HEK293T (cell line): ENCODE data around the gene KAT6B.

Source experiments
- BHLHE40 ChIP-seq: fragments of 450-650 bp; IDR thresholded peaks from 2 replicates; pipeline ENCODE4 v1.6.1; 2016; ENCODE audit warnings: mild to moderate bottlenecking, moderate library complexity, borderline replicate concordance
- ELF4 ChIP-seq: fragments of 450-650 bp; IDR thresholded peaks from 2 replicates; pipeline ENCODE4 v1.6.1; 2017; ENCODE audit warnings: antibody characterized with exemption
- FOXA1 ChIP-seq: fragments of 450-650 bp; IDR thresholded peaks from 2 replicates; pipeline ENCODE4 v1.6.1; 2016; ENCODE audit warnings: mild to moderate bottlenecking
- FOXK2 ChIP-seq: fragments of 450-650 bp; IDR thresholded peaks from 2 replicates; pipeline ENCODE4 v1.6.1; 2016; ENCODE audit warnings: mild to moderate bottlenecking
- FOXM1 ChIP-seq: fragments of 450-650 bp; IDR thresholded peaks from 2 replicates; pipeline ENCODE4 v1.6.1; 2017; ENCODE audit warnings: mild to moderate bottlenecking, borderline replicate concordance
- HDGF ChIP-seq: fragments of 450-650 bp; IDR thresholded peaks from 2 replicates; pipeline ENCODE4 v1.6.1; 2017; ENCODE audit warnings: antibody characterized with exemption, borderline replicate concordance
- NFRKB ChIP-seq: fragments of 450-650 bp; IDR thresholded peaks from 2 replicates; pipeline ENCODE4 v1.6.1; 2016; ENCODE audit warnings: mild to moderate bottlenecking, moderate library complexity
- SP1 ChIP-seq: fragments of 450-650 bp; IDR thresholded peaks from 2 replicates; pipeline ENCODE4 v1.6.1; 2017
- SUZ12 ChIP-seq: fragments of 450-650 bp; IDR thresholded peaks from 2 replicates; pipeline ENCODE4 v1.6.1; 2016; ENCODE audit warnings: mild to moderate bottlenecking
- TARDBP ChIP-seq: fragments of 450-650 bp; IDR thresholded peaks from 2 replicates; pipeline ENCODE4 v1.6.1; 2016
- ZNF384 ChIP-seq: fragments of 450-650 bp; IDR thresholded peaks from 2 replicates; pipeline ENCODE4 v1.6.1; 2016
- TF ChIP-seq, protein P1 (sequence below): fragments of 450-650 bp; IDR thresholded peaks from 2 replicates; pipeline ENCODE4 v1.6.1; 2016

DNA sequence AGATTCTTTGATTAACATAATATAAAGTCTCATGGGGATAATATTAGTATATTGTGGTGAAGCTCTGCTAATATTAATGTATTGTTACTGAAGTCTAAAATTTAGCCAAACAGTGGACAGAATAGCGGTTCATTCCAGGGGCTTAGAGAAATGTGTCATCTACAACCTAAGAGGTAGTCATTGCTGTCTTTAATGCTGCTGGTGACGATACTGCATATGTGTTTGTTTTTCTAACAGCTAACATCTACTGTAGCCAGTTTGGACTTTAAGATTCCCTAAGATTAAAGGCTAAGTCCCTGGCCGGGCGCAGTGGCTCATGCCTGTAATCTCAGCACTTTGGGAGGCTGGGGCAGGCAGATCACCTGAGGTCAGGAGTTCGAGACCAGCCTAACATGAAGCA lies 183.0 kb downstream of the KAT6B start:
- TF ChIP-seq NFRKB (no peak), ZNF384 (no peak), SP1 (no peak), HDGF (no peak), BHLHE40 (no peak), SUZ12 (no peak), FOXK2 (no peak), ELF4 (no peak), FOXM1 (no peak), TARDBP (no peak), FOXA1 (no peak)
- TF ChIP-seq, protein P1, sequence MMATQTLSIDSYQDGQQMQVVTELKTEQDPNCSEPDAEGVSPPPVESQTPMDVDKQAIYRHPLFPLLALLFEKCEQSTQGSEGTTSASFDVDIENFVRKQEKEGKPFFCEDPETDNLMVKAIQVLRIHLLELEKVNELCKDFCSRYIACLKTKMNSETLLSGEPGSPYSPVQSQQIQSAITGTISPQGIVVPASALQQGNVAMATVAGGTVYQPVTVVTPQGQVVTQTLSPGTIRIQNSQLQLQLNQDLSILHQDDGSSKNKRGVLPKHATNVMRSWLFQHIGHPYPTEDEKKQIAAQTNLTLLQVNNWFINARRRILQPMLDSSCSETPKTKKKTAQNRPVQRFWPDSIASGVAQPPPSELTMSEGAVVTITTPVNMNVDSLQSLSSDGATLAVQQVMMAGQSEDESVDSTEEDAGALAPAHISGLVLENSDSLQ = no peak
